GM19035 (cell line): Measurements from ENCODE around the gene LAMB1.
"Not testable (repeated sequence)": the region's sequence is repeated elsewhere in the genome, so short reads cannot be mapped to it uniquely, and the experiment has no call there.

Experiments
- ATAC-seq: cut with Tn5 transposase; IDR thresholded peaks from one replicate; pipeline ENCODE4 v1.9.1; 2021; ENCODE audit not compliant: unreplicated experiment

The LAMB1 gene

GRCh38 chr7:107973861-107974260, 29.1 kb downstream of the LAMB1 start:
- no peak for ATAC-seq

GRCh38 chr7:107972941-107973376, 30.0 kb downstream of the LAMB1 start:
- ATAC-seq, result no peak

- no peak for ATAC-seq
Observed at GRCh38 chr7:107972075-107972482, 30.9 kb downstream of the LAMB1 start.

GRCh38 chr7:107971613-107972012, 31.3 kb downstream of the LAMB1 start:
- no peak for ATAC-seq

GRCh38 chr7:107971100-107971499, 31.9 kb downstream of the LAMB1 start:
- no peak for ATAC-seq

GRCh38 chr7:107969856-107970255, 33.1 kb downstream of the LAMB1 start:
- no peak for ATAC-seq

- ATAC-seq, result no peak
Observed at GRCh38 chr7:107968449-107968848, 34.5 kb downstream of the LAMB1 start.

GRCh38 chr7:107967420-107967819, 35.5 kb downstream of the LAMB1 start:
- no peak for ATAC-seq

- no peak for ATAC-seq
Observed at GRCh38 chr7:107966711-107967110, 36.2 kb downstream of the LAMB1 start.

- no peak for ATAC-seq
Observed at GRCh38 chr7:107964510-107964909, 38.5 kb downstream of the LAMB1 start.

GRCh38 chr7:107962817-107963216, 40.1 kb downstream of the LAMB1 start:
- ATAC-seq, result no peak

- ATAC-seq, result no peak
Observed at GRCh38 chr7:107961405-107961804, 41.6 kb downstream of the LAMB1 start.

- ATAC-seq, result no peak
Observed at GRCh38 chr7:107960272-107960671, 42.7 kb downstream of the LAMB1 start.

- no peak for ATAC-seq
Observed at GRCh38 chr7:107959527-107959898, 43.4 kb downstream of the LAMB1 start.

- no peak for ATAC-seq
Observed at GRCh38 chr7:107958764-107959526, 44.0 kb downstream of the LAMB1 start.

GRCh38 chr7:107957436-107957835, 45.5 kb downstream of the LAMB1 start:
- no peak for ATAC-seq

- ATAC-seq, result not testable (repeated sequence)
Observed at GRCh38 chr7:107956950-107957349, 46.0 kb downstream of the LAMB1 start.

GRCh38 chr7:107955394-107955793, 47.6 kb downstream of the LAMB1 start:
- ATAC-seq, result no peak

- no peak for ATAC-seq
Observed at GRCh38 chr7:107953924-107954303, 49.0 kb downstream of the LAMB1 start.

GRCh38 chr7:107953265-107953923, 49.6 kb downstream of the LAMB1 start:
- ATAC-seq, result no peak

- ATAC-seq, result no peak
Observed at GRCh38 chr7:107951896-107952295, 51.1 kb downstream of the LAMB1 start.

- ATAC-seq, result no peak
Observed at GRCh38 chr7:107951172-107951787, 51.7 kb downstream of the LAMB1 start.
